ENCODE data around the gene ZNF276. TPM values are rescaled to one million over a fixed set of nuclear protein-coding genes. Genes with fewer than 3 reads are reported as not detected.
"Not testable (repeated sequence)": the region's sequence is repeated elsewhere in the genome, so short reads cannot be mapped to it uniquely, and the experiment has no call there.

ZNF276 gene
- polyA plus RNA-seq, 1 donor = 25.5 TPM

DNA sequence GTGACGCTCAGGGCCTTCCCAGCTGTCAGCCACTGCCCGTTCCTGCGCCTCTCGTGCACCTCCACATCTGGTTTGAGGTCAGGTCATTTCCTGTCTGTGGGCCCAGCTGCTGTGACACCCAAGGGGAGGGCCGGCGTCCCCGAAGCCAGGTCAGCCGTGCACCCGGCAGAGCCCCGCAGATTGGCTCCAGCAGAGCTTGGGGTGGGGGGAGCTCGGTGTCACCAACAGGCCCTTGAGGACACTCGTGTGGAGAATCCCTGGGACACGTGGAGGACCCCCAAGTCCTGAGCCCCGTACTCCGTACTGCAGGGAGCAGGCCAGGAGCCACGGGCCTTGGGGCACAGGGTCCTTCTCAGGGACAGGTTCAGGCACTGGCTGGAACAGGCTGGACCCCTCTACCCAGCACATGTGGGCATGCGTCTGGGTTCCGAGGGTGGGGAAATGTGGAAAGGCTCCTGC is 24.6 kb upstream of the ZNF276 start:
- no peak for DNase-seq

DNA sequence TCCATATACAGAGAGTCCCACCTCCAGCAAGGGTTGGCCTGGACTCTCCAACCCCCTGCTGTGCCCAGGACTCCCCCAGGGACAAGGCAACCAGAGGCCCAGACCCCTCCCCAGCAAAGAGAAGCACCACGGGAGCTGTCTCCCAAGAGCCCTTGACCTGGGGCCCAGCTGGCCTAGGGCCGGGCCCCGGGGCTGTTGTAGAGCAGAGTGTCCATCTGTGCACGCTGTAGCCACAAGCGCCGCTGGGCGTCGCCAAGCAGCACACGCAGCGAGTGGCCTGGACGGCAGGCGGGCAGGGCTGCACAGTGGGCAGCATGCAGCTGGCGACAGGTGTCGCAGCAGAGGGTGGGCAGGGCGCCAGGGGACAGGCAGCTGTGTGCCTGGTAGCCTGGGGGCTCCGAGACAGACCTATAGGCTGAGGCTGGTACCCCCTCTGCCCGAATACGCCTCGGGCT is 24.1 kb upstream of the ZNF276 start:
- peak; percentile 54 for DNase-seq

DNA sequence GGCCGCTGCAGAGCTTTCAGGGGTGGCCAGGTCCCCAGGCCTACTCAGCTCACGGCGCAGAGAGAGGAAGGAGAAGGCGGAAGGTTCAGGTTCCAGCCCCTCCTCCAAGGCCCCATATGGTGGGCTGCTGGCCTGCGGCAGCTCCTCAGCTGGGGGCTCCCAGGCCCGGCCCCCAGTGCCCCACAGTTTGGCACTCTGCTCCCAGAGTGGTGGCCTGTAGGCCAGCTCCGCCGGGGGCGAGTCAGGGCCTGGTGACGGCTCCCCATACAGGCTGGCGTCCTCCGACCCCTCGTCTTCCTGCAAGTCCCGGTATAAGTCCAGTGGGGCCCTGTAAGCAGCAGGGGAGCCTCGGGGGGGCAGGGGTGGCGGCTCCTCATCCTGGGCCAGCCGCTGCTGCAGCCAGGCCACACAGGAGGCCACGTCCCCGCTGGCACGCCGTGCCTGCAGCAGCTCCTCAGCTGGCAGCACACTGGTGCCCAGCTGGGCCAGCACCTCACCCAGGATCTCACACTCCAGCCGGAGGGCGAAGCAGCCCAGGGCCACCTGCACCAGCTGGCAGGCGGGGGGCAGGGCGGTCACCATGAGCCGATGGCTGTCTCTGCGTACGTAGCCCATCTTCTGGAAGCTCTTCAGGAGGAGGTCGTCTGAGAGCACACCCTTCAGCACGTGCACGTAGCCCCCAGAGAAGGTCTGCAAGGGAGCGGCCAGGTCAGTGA is 23.6 kb upstream of the ZNF276 start:
- DNase-seq = no peak

DNA sequence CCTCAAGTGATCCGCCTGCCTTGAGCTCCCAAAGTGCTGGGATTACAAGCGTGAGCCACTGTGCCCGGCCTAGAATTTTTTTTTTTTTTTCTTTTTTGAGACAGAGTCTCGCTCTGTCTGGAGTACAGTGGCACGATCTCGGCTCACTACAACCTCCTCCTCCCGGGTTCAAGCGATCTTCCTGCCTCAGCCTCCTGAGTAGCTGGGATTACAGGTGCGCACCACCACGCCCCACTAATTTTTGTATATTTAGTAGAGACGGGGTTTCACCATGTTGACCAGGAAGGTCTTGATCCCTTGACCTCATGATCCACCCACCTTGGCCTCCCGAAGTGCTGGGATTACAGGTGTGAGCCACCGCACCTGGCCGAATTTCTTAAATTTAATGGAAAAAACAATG is 22.6 kb upstream of the ZNF276 start:
- not testable (repeated sequence) for DNase-seq

DNA sequence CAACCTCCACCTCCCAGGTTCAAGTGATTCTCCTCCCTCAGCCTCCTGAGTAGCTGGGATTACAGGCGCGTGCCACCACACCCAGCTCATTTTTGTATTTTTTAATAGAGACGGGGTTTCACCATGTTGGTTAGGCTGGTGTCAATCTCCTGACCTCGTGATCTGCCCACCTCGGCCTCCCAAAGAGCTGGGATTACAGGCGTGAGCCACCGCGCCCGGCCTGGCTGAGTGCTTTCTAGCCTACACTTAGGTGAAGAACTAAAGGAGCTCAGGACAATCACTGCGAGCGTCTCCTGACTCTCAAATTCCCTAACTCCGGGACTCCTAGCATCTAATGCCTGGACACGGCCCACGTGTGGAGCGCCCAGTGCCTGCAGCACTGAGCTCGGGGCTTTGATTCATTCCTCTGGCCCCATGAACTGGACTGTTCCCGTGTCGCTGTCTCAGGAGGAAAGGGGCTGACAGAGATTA is 21.7 kb upstream of the ZNF276 start:
- DNase-seq = not testable (repeated sequence)

DNA sequence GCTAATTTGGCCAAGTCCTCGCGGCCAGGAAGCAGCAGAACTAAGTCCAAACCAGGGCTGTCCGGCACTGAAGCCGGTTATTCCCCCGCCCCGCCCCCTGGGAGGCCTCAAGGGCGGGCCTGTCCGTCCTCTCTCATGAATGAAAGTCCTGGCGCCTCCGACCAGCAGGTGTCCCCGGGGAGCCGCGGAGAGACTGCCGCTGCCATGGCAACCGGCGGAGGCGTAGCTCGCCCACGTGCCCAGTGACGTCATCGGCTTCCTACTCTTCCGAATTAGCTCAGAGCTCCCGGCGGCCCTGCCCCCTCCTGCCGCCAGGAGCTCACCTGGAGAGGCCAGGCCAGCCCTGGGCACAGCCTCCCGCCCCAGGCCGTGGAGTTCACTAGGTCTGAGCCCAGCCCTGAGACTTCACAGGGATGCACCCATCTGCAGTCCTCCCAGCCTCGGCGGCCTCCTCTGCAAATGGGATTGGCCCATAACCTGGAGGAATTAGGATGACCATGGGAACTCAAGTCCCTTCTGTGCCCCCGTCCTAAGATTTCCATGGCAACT is 21.2 kb upstream of the ZNF276 start:
- peak; percentile 89 for DNase-seq

DNA sequence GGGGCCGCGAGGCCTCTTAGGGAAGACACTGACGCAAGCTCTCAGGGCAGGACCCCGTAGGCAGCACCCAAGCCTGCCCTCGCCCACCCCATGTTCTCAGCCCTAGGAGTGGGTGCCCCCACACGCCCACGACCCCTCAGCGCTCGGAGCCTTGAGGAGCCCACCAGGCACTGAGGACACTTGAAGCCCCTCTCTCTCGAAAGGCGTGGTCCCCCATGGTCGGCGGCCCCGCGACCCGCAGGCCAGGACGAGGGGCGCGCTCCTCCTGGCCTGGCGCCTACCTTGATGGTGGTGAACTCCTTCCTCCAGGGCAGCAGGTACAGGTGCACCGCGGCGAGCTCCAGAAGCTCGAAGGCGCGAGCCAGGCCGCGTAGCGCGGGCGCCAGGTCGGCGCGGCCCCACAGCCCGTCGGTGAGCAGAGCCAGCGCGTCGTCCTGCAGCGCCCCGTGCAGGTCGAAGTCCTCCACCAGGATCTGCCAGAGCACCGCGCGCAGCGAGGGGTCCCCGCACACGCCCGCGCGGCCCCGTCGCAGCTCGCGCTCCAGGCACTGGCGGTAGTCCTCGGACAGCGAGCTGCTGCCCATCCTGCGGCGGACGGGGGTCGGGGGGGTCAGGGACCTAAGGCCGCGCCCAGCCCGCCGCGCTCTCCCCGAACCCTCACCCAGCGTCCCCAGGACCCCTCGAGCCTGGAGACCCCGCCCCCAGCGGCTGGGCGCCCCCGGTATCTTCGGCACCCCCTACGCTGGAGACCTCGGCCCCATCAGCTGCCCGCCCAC is 20.5 kb upstream of the ZNF276 start:
- peak; percentile 63 for DNase-seq

DNA sequence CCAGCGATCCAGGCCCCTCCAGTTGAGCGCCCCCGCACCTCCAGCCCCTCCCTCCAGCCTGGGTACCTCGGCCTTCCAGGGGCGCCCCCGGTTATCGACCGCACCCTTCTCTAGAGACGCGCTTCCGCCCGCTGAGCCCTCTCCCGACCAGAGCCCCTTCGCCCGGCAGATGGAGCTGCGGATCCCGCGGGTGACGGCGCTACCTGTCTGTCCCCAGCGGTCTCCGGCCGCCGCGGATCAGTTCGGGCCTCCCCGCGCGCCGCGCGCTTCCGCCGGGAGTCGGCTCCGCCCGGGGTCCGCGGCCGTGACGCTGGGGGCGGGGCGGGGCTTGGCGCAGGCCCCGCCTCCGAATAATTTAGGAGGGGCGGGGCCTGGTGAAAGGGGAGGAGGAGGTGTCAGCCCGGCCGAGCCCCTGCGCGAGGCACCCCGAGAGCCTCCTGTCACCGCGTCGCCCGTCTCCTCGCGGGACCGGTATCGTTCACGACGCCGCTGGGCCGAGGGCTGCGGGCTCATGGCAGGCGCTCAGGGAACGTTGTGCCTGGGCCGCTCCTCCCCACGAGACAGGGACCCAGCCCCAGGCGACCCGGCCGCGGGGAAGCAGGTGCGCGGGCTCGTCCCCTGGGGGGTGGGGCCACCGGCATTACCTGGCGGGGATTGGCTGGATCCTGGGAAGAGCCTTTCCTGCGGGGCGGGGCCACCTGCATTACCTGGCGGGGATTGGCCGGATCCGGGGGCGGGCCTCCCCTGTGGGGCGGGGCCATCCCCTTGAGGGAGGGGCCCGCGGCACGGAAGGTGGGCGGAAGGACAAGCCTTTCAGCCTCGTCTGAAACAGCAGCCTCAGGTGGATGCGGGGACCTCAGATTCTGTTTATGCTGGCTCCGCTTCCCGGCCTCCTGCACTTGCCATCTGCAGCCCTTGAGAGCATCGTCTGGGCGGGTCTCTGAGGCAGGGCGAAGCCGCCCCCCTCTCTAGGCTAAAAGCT is 19.6 kb upstream of the ZNF276 start, which contains the start of gene SPATA2L:
Gene SPATA2L (minus strand): TSS at position 281 of the 982 bp plus-strand sequence. CDS start 473 bp downstream, outside the sequence.
- DNase-seq = peak; percentile 75

DNA sequence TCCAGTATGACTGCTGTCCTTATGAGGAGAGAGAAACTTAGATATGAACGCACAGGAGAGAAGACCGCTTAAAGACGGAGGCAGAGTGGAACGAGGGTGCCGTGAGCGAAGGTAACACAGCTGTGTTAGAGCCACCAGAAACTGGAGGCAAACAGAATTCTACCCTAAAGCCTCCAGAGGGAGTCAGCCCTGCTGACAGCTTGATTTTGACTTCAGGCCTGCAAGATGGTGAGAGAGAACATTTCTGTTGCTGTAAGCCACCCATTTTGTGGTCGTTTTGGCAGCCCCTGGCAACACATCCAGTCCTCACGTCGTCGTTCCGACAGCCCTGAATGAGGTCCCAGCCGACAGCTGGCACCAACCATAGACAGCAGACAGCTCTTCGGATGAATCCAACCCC is 17.1 kb upstream of the ZNF276 start:
- no peak for DNase-seq

DNA sequence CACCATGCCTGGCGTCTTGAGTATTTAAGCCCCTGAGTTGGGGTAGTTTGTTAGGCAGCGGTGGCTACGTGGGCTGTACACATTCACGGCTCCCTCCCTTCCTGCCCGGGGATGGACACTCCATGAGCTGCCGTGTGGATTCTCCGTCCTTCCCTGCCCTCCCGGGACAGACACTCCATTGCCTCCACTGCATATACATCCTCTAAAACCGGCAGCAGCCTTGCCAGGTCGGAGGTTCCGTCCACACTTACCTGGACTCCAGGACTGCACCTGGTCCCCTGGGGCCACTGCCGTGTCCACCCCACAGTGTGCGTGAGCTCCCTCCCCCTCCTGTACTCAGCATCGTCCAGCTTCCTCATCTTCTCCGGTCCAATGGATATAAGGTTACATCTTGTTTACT is 16.3 kb upstream of the ZNF276 start:
- DNase-seq = no peak

DNA sequence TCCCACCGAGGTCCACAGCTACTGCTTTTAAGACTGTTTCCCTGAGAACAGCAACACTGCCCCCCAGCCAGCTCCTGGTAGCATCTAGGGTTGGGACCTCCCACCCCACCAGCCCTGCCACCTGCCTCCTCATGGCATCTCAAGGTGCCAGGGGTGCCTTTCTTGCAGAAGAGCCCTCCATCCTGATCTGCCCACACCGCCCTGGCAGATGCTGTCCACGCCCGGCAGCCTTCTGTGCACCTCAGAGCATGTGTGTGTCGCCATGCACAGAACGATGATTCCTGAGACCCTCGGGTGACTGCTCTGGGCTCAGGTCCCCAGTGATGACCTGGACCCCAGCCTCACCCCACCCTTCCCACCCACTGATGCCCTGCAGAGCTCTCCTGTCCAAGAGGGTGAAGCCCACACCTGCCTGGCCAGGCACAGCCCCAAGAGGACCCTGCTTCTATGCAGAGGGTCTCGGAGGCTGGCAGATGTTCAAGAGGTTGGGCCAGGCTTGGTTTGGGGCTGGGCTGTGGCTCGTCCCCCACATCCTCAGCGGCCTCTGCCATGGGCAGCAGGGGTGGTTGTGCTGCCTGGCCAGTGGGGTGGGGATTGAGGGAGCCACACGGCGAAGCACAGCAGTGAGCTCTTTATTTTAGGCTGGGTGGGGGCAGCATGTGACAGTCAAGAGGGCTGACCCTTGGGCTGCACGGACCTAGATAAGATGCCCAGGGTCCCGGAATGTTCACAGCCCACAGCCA is 14.6 kb upstream of the ZNF276 start:
- DNase-seq = no peak

DNA sequence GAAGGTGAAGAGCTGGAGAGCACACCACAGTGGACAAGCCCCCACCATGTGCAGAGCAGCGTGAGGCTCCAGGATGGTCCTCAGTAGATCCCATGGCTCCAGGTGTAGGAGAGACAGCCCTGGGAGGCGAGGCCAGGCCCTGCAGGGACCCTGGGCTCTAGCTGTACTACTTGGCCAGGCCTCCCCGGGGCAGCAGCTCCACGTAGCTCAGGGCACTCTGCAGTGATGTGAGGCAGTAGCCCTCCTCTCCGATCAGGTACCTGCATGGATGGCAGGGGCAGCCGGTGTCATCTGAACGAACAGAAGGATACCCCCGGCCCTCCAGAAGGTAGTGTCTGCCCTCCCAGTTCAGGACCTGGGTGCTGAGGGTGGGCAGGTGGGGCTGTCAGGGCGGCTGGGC is 13.6 kb upstream of the ZNF276 start:
- no peak for DNase-seq

DNA sequence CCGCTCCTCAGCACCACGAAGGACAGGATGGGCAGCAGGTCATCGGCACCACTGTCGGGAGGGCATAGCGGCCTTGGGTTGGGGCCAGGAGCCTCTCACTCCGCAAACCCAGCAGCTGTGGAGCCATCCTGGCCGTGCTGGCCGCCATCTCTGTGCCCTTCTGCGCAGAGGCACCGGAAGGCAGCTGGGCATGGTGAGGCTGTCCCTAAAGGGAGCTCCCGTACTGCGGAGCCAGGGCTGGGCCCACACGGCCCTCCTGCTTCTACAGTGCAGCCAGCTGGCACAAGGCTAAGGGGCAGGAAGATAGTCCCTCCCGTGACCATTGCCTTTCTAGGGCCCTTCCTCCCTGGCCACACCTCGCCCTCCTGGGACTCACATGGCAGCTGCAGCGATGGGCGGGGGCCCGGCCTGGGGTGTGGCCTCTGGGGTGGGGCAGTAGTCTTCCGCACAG is 12.8 kb upstream of the ZNF276 start:
- DNase-seq = no peak

DNA sequence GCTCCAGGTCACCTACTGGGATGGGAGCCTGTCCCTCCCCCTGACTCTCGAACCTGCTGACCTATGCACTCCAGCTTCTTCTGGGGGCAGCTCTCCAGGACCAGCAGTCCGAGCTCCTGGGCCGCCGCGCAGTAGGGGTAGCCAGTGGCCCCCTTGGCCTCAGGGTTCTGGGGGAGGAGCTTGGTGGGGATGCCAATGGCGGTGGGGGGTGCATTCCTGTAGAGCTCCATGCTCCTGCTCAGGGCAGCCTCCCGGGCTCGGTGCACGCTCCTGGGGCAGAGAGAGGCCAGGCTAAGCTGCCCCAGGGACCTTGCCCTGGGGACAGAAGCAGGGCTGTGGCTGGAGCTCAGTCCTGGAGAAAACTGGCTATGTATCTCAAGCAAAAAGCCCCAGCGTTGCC is 12.2 kb upstream of the ZNF276 start:
- no peak for DNase-seq

DNA sequence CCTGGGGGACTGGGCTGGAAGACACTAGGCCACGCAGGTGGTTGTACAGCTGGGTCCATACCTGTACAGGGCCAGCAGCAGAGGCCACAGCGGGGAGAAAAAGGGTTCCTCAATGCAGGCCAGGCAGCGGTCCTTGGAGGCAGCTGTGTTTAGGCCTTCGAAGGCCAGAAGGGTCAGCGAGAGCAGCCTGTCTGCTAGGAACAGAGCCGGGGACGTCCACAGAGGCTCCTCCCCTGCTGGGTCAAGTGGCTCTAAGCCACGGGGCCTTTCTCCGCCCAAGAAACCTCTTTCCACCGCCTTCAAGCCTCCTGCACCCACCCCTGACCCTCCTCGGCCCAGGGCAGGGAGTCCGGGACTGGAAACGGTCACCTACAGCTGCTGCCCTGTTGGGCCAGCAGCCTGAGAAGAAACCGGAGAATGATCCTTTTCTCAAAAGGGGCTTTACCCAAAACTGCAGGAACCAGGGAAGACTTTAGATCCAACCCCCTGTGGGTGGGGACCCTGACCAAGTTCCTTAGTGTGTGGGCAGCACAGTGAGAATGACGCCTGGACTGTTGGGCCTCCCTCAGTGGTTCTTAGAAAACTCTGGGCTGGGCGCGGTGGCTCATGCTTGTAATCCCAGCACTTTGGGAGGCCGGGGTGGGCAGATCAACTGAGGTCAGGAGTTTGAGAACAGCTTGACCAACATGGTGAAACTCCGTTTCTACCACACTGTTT is 11.5 kb upstream of the ZNF276 start:
- DNase-seq = no peak

DNA sequence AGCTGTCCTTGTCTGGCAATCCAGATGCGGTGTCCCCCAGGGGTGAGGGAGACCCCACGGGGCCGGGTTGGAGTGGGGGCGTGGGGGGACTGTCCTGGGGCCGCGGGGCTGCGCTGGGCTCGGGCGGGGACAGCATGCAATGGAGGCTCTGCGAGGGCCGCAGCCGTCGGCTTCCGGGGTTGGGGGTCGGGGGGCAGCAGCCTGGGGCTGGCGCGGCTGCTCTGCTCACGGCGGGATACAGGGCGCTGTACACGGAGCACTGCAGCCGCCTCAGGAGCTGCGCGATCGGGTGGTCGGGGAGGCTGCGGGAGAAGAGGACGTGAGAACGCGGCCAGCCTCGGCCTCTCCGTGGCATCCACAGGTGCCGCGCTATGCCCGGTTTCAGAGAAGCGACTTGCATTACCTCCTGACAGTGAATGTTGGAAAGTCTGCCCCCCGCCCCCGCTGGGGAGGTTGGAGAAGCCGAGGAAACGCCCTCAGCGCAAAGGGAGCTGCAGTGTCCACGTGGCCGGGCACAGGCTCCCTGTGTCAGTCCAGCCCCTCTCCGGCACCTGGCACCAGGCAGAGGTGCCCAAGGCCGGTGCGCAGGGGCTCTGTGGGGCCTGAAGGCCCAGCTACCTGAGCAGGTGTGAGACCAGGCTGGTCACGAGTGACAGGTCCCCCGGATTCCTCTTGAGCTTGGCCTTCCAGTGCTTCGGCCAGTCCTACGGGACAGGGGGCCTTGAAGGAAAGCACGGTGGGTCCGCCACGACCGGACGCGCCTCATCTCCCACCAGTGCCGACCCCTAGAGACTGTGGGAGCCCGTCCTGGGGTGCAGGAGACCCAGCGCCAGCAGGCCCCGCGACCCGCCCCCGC is 10.4 kb upstream of the ZNF276 start:
- no peak for DNase-seq

DNA sequence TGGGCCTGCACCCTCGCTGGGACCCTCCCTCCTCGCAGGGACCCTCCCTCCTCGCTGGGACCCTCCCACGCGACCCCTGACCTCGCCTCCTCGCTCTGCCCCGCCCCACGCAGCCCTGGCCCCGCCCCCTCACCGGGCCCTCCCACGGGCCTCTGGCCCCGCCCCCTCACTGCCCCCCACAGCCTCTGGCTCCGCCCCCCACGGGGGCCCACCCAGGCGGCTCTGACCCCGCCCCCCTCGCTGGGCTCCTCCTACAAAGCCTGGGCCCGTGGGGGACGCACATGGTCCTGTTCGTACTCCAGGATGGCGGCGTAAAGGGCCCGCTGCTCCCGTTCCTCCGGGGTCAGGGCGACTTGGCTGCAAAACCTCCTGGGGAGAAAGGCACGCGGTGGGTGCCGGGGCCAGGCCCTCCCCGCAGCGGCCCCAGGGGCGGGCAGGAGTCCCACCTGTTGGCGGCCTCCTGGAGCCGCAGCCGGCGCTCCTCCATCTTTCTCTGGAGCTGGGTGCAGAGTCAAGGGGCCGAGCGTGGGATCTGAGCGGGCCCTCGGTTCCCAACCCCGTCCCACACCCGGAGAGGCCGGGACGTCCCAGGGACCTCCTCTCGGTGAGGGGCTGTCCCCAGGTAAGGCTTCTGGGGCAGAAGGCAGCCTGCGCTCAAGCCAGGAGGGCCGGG is 9.6 kb upstream of the ZNF276 start:
- DNase-seq = no peak

DNA sequence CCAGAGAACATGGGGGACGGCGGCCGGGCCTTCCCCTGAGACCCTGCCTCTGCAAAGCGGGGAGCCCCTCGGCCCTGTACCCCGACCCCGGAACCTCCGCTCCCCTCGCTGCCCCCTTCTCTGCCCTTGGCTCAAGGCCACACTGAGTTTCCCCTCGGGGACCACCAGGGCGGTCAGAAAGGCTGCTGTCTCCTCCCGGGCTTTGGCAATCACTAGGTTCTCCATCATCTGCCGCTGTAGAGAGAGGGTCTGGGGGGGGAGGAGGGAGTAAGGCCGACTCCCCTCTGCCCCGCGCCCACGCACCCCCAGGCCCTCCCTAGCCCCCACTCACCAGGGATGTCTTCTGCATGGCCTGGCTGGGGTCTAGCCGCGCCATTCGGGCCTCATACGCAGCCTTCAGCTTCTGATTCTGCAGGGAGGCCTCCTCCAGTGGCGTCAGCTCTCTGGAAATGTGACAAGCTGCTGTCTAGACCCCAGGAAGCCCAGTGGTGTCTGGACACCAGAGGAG is 9.0 kb upstream of the ZNF276 start:
- no peak for DNase-seq

DNA sequence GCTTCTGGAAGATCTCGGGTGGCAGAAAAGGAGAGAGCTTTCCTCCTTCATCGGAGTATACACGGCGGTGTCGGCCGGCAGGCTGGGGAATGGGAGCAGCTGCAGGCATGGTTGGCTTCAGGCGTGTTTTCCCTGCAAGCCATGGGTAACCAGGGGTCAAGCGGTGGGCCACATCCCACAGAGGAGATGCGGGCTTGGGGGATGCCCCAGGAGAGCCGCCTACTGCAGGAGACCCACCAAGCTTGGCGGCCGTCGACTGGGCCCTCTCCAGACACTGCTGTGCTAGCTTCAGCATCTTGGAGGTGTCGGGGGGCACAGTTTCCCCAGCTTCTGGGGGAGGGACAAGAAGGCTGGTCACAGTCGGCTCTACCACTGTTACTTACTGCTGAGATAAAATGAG is 4.8 kb upstream of the ZNF276 start:
- no peak for DNase-seq
